22Rv1 (cell line): ENCODE data around the gene KRTAP9-1.

Experiments used
- CTCF ChIP-seq: fragments of 450-650 bp; IDR thresholded peaks from 2 replicates; pipeline ENCODE4 v1.5.1; 2017; ENCODE audit warnings: mild to moderate bottlenecking
- ZFX ChIP-seq: fragments of 450-650 bp; IDR thresholded peaks from 2 replicates; pipeline ENCODE4 v1.6.1; 2017; ENCODE audit warnings: antibody characterized with exemption, borderline replicate concordance

DNA sequence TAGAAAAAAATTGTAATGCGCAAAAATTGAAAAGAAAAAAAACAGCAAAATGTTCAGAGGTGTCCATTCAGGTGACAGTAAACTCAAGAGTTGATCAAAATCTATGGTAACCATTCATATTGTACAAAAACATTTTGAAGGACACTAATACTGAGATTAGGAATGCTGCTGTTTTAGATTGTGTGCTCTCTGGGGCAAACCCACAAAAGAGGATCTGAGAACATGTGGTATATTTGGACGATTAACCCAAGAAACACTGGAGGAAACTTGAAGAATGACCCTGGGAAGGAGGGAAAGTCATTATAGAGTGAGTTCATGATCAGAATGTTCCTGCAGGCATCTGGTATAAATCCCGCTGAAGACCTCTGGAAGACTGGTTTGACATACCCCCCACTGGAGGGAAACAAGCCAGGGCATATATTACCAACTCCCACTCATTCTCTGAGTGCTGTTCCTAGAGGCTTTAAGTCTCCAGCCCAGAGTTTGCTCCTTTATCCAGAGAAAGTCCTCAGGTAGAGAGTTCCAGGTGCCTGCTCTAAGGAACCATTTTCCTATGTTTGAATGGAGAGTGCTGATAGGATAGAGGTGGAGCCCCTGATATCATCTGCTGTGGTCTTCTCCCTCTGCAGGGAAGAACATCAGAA, 12.8 kb upstream of the KRTAP9-1 start:
- TF ChIP-seq CTCF, result no peak
- no peak for TF ChIP-seq ZFX
